Fibroblast of mammary gland (primary cell): ENCODE results near the gene SORCS3.

ENCODE experiments used
- DNase-seq: peaks from one replicate; pipeline ENCODE4 v3.0.0-alpha.2; 2010; ENCODE audit warnings: low read depth
- H3K4me3 ChIP-seq: 2 replicates; pipeline ENCODE4 v1.5.1; 2011; ENCODE audit warnings: low read depth, mild to moderate bottlenecking, low read length, moderate library complexity; ENCODE audit not compliant: control insufficient read depth
- CTCF ChIP-seq: conservative IDR thresholded peaks from 2 replicates; pipeline ENCODE4 v1.5.1; 2011; ENCODE audit warnings: low read depth, low read length, inconsistent platforms; ENCODE audit not compliant: control insufficient read depth, insufficient read depth

SORCS3 gene

GRCh38 chr10:105159268-105159667 is 518.2 kb downstream of the SORCS3 start:
- no peak overlapping the region for H3K4me3 ChIP-seq
- TF ChIP-seq CTCF, result no peak

GRCh38 chr10:105161149-105161548 is 520.1 kb downstream of the SORCS3 start:
- no peak for TF ChIP-seq CTCF
- no peak overlapping the region for H3K4me3 ChIP-seq
- no peak for DNase-seq

More at GRCh38 chr10:105159268-105159667, 518.2 kb downstream of the SORCS3 start:
- no peak for DNase-seq

- no peak for DNase-seq
- H3K4me3 ChIP-seq, result no peak overlapping the region
- no peak for TF ChIP-seq CTCF
These were observed 520.7 kb downstream of the SORCS3 start for GRCh38 chr10:105161767-105162166.

- H3K4me3 ChIP-seq, result no peak overlapping the region
- no peak for TF ChIP-seq CTCF
- no peak for DNase-seq
These were observed 529.4 kb downstream of the SORCS3 start for GRCh38 chr10:105170521-105170920.

GRCh38 chr10:105171945-105172344 is 530.9 kb downstream of the SORCS3 start:
- TF ChIP-seq CTCF, result no peak

GRCh38 chr10:105181626-105182025 is 540.5 kb downstream of the SORCS3 start:
- no peak for DNase-seq
- no peak overlapping the region for H3K4me3 ChIP-seq
- no peak for TF ChIP-seq CTCF

More at GRCh38 chr10:105171945-105172344, 530.9 kb downstream of the SORCS3 start:
- H3K4me3 ChIP-seq, result no peak overlapping the region
- no peak for DNase-seq

GRCh38 chr10:105183536-105183935 is 542.4 kb downstream of the SORCS3 start:
- no peak for TF ChIP-seq CTCF
- no peak for DNase-seq
- no peak overlapping the region for H3K4me3 ChIP-seq
